CD14-positive monocyte (primary cell): ENCODE data around the gene NEMP2. TPM values are rescaled to one million over a fixed set of nuclear protein-coding genes. Genes with fewer than 3 reads are reported as not detected.
"Not testable (repeated sequence)": the region's sequence is repeated elsewhere in the genome, so short reads cannot be mapped to it uniquely, and the experiment has no call there.

Source experiments
- DNase-seq, 3 donors: peaks; one replicate each; pipeline ENCODE4 v3.0.0-alpha.2; 2011 to 2022
- H2AFZ ChIP-seq: 2 replicates; pipeline ENCODE4 v1.6.0; 2012; ENCODE audit warnings: mild to moderate bottlenecking, low read depth, low read length, inconsistent platforms; ENCODE audit not compliant: insufficient read depth, poor library complexity, severe bottlenecking
- H3K27ac ChIP-seq, 2 donors: 1 replicate in 1 of 2; 2 replicates in 1 of 2; pipeline ENCODE4 v1.5.1; 2012 to 2013; ENCODE audit warnings: low read length in 2 of 2, control low read depth in 1 of 2, inconsistent platforms in 1 of 2, low read depth in 1 of 2, mild to moderate bottlenecking in 1 of 2
- H3K27me3 ChIP-seq, 2 donors: one replicate each; pipeline versions ENCODE4 v1.6.0 to v1.6.1; 2011 to 2013; ENCODE audit warnings: low read length in 2 of 2; ENCODE audit not compliant: control insufficient read depth in 2 of 2, insufficient read depth in 2 of 2
- H3K36me3 ChIP-seq, 2 donors: replicated peaks in 1 of 2; 1 replicate in 1 of 2; 2 replicates in 1 of 2; pipeline versions ENCODE4 v1.5.1 to v1.6.1; 2012 to 2013; ENCODE audit warnings: low read length in 2 of 2, control low read depth in 1 of 2, inconsistent platforms in 1 of 2, mild to moderate bottlenecking in 1 of 2; ENCODE audit not compliant: insufficient read depth in 2 of 2, control insufficient read depth in 1 of 2
- H3K4me1 ChIP-seq, 2 donors: 1 replicate in 1 of 2; 2 replicates in 1 of 2; pipeline versions ENCODE4 v1.5.1 to v1.6.1; 2012 to 2013; ENCODE audit warnings: low read length in 2 of 2, control low read depth in 1 of 2, inconsistent platforms in 1 of 2, mild to moderate bottlenecking in 1 of 2, moderate library complexity in 1 of 2; ENCODE audit not compliant: insufficient read depth in 2 of 2, control insufficient read depth in 1 of 2
- H3K4me2 ChIP-seq: replicated peaks from 2 replicates; pipeline ENCODE3; 2012; ENCODE audit warnings: low read length, moderate library complexity, mild to moderate bottlenecking; ENCODE audit not compliant: poor library complexity, severe bottlenecking; ENCODE audit errors: extremely low read depth
- H3K4me3 ChIP-seq, 3 experiments: fragments of 200-600 bp in 1 of 3; sonication (generic) in 1 of 3; replicated peaks in 1 of 3; 1 replicate in 2 of 3; 2 replicates in 1 of 3; pipeline ENCODE4 v1.5.1; 2011 to 2013; ENCODE audit warnings: low read length in 3 of 3, mild to moderate bottlenecking in 3 of 3, control low read depth in 2 of 3, low read depth in 2 of 3, inconsistent platforms in 1 of 3, moderate library complexity in 1 of 3
- H3K79me2 ChIP-seq: 2 replicates; pipeline ENCODE4 v1.6.0; 2012; ENCODE audit warnings: mild to moderate bottlenecking, control low read depth, inconsistent platforms, low read length, moderate library complexity; ENCODE audit not compliant: insufficient read depth
- H3K9ac ChIP-seq: 2 replicates; pipeline ENCODE4 v1.6.0; 2017; ENCODE audit warnings: low read length, mild to moderate bottlenecking; ENCODE audit not compliant: insufficient read depth, poor library complexity, severe bottlenecking
- H3K9me3 ChIP-seq, 2 donors: replicated peaks in 1 of 2; 1 replicate in 1 of 2; 2 replicates in 1 of 2; pipeline versions ENCODE4 v1.5.1 to v1.6.1; 2012 to 2013; ENCODE audit warnings: low read length in 2 of 2, control low read depth in 1 of 2; ENCODE audit not compliant: control insufficient read depth in 1 of 2, insufficient read depth in 1 of 2
- H4K20me1 ChIP-seq: 2 replicates; pipeline ENCODE4 v1.6.0; 2012; ENCODE audit warnings: mild to moderate bottlenecking, low read length, control low read depth, moderate library complexity; ENCODE audit not compliant: insufficient read depth
- H3K27ac Mint-ChIP-seq, 7 donors: one replicate each; pipeline ENCODE4 v1.8.0; 2020; ENCODE audit warnings: mild to moderate bottlenecking in 7 of 7, mixed read lengths in 7 of 7, moderate library complexity in 6 of 7, inconsistent platforms in 2 of 7
- H3K27me3 Mint-ChIP-seq, 3 donors: one replicate each; pipeline ENCODE4 v1.8.0; 2021 to 2022; ENCODE audit warnings: low read depth in 3 of 3, mild to moderate bottlenecking in 3 of 3, mixed read lengths in 3 of 3, moderate library complexity in 3 of 3, inconsistent platforms in 1 of 3
- H3K36me3 Mint-ChIP-seq, 2 donors: one replicate each; pipeline ENCODE4 v1.8.0; 2020; ENCODE audit warnings: mixed read lengths in 2 of 2, inconsistent platforms in 1 of 2, mild to moderate bottlenecking in 1 of 2
- H3K4me1 Mint-ChIP-seq: one replicate; pipeline ENCODE4 v1.8.0; 2020; ENCODE audit warnings: mild to moderate bottlenecking, mixed read lengths
- H3K4me3 Mint-ChIP-seq, 2 donors: one replicate each; pipeline ENCODE4 v1.8.0; 2020; ENCODE audit warnings: mild to moderate bottlenecking in 2 of 2, mixed read lengths in 2 of 2, moderate library complexity in 1 of 2
- H3K9me3 Mint-ChIP-seq, 7 donors: one replicate each; pipeline ENCODE4 v1.8.0; 2020 to 2022; ENCODE audit warnings: mixed read lengths in 7 of 7, mild to moderate bottlenecking in 6 of 7, moderate library complexity in 6 of 7, inconsistent platforms in 2 of 7
- CTCF ChIP-seq: fragments of 200-600 bp; IDR thresholded peaks from one replicate; pipeline ENCODE4 v1.8.0; 2022; ENCODE audit warnings: antibody characterized with exemption, mild to moderate bottlenecking
- WGBS: methylation state at CpG from one replicate; pipeline ENCODE4 v1.1.5; 2013; ENCODE audit warnings: missing lambda C conversion rate; ENCODE audit not compliant: insufficient coverage; 5-methylcytosine and 5-hydroxymethylcytosine counted together
- intact Hi-C, 2 donors: fragments of 100-400 bp; cut with micrococcal nuclease; formaldehyde crosslinking; loops; one replicate each; pipeline versions ENCODE4 v1.15.0 to v1.15.1; 2023
- polyA plus RNA-seq, 3 donors: library from polyadenylated mRNA; depleted of rRNA in 1 of 3; unstranded in 2 of 3; stranded (reverse) in 1 of 3; fragments of 300-500 nt in 2 of 3; fragments of >200 nt in 1 of 3; fragmentation: Illumina TruSeq in 2 of 3; gene quantifications; 1 replicate in 2 of 3; 2 replicates in 1 of 3; pipeline ENCODE4 v1.2.3, GENCODE V29; 2012 to 2021

NEMP2 gene
- polyA plus RNA-seq, 3 donors = 0.44 to 2.5 (median 1.5) TPM

- no peaks in the 10 kb centered on the region for H3K4me1 Mint-ChIP-seq
- no peak overlapping the region for H3K4me3 ChIP-seq
- no peak overlapping the region for H3K27ac ChIP-seq
- DNase-seq = no peak
- H3K9ac ChIP-seq = no peak overlapping the region
- H2AFZ ChIP-seq = no peak overlapping the region
- H3K4me3 Mint-ChIP-seq = no peak overlapping the region
- WGBS = 83% methylated on average over 1 of the region's 1 CpG
- no peaks in the 10 kb centered on the region for H4K20me1 ChIP-seq
- no peaks in the 10 kb centered on the region for H3K4me1 ChIP-seq
- peaks cover 0 to 3% (median 0%) of the 10 kb centered on the region in 7 donors for H3K9me3 Mint-ChIP-seq
- H3K27me3 ChIP-seq = no peaks in the 10 kb centered on the region
- H3K27me3 Mint-ChIP-seq = no peaks in the 10 kb centered on the region
- H3K79me2 ChIP-seq = no peaks in the 10 kb centered on the region
- H3K4me2 ChIP-seq = no peak overlapping the region
- H3K36me3 Mint-ChIP-seq = peaks cover 51 to 53% of the 10 kb centered on the region in 2 donors
- intact Hi-C loops = no loop called here
- peak overlapping the region in 1 of 7 donors; percentile 27 for H3K27ac Mint-ChIP-seq
- H3K9me3 ChIP-seq = no peaks in the 10 kb centered on the region
- H3K36me3 ChIP-seq = peaks cover 54 to 67% of the 10 kb centered on the region in 2 donors
- no peak for TF ChIP-seq CTCF
Measured at GRCh38 chr2:190499273-190499672, 35.2 kb downstream of the NEMP2 start.

GRCh38 chr2:190497428-190497827 is 37.1 kb downstream of the NEMP2 start:
- no peak for TF ChIP-seq CTCF
- H3K36me3 Mint-ChIP-seq = peaks cover 54 to 55% of the 10 kb centered on the region in 2 donors
- no peaks in the 10 kb centered on the region for H3K27me3 Mint-ChIP-seq
- Histone ChIP-seq H3K4me2 (no peak overlapping the region), H3K4me3 (no peak overlapping the region), H3K36me3 (peaks cover 38 to 49% of the 10 kb centered on the region in 2 donors), H4K20me1 (no peaks in the 10 kb centered on the region), H3K9ac (no peak overlapping the region), H3K79me2 (no peaks in the 10 kb centered on the region), H3K9me3 (no peaks in the 10 kb centered on the region), H3K27me3 (no peaks in the 10 kb centered on the region), H2AFZ (no peak overlapping the region), H3K27ac (no peak overlapping the region), H3K4me1 (no peaks in the 10 kb centered on the region)
- intact Hi-C loops = no loop called here
- no peak overlapping the region for H3K27ac Mint-ChIP-seq
- peaks cover 0 to 10% (median 3%) of the 10 kb centered on the region in 7 donors for H3K9me3 Mint-ChIP-seq
- H3K4me1 Mint-ChIP-seq = peaks cover 4% of the 10 kb centered on the region
- DNase-seq = no peak
- no peak overlapping the region for H3K4me3 Mint-ChIP-seq
- WGBS = 97% methylated on average over 3 of the region's 4 CpGs

- H4K20me1 ChIP-seq, H3K4me3 ChIP-seq, H2AFZ ChIP-seq, H3K79me2 ChIP-seq, H3K27ac ChIP-seq, H3K4me3 Mint-ChIP-seq, H3K27me3 Mint-ChIP-seq, H3K27me3 ChIP-seq, H3K4me2 ChIP-seq, H3K4me1 Mint-ChIP-seq, H3K9me3 ChIP-seq, DNase-seq, H3K4me1 ChIP-seq, intact Hi-C loops, H3K9ac ChIP-seq, H3K27ac Mint-ChIP-seq: not testable (repeated sequence)
- Mint-ChIP-seq H3K36me3 (peaks cover 60 to 62% of the 10 kb centered on the region in 2 donors), H3K9me3 (peaks cover 8 to 18% (median 9%) of the 10 kb centered on the region in 7 donors)
- 100% methylated on average over 1 of the region's 3 CpGs for WGBS
- H3K36me3 ChIP-seq = peaks cover 31 to 48% of the 10 kb centered on the region in 2 donors
Measured at GRCh38 chr2:190494600-190495227, 39.8 kb downstream of the NEMP2 start.
